Kidney (tissue), 14 donors: ENCODE results near the gene IL22RA2. TPM values are rescaled to one million over a fixed set of nuclear protein-coding genes. Genes with fewer than 3 reads are reported as not detected.

Experiments used
- DNase-seq, 5 donors: peaks; one replicate each; pipeline ENCODE4 v3.0.0-alpha.2; 2013 to 2020
- FAIRE-seq: peaks from 2 replicates; lab custom pipeline; 2012; peaks lifted over from hg19 to GRCh38; lab: Jason Lieb, UNC
- H3K27ac ChIP-seq, 2 donors: one replicate each; pipeline ENCODE4 v1.7.0; 2013; ENCODE audit warnings: low read depth in 2 of 2, low read length in 2 of 2, inconsistent platforms in 1 of 2
- H3K27me3 ChIP-seq: one replicate; pipeline ENCODE4 v1.7.1; 2013; ENCODE audit warnings: low read length, inconsistent platforms; ENCODE audit not compliant: control insufficient read depth, insufficient read depth
- H3K36me3 ChIP-seq, 3 donors: one replicate each; pipeline versions ENCODE4 v1.7.0 to v1.7.1; 2013; ENCODE audit warnings: low read length in 3 of 3, control low read depth in 1 of 3, inconsistent platforms in 1 of 3; ENCODE audit not compliant: insufficient read depth in 3 of 3, control insufficient read depth in 2 of 3
- H3K4me1 ChIP-seq, 3 donors: one replicate each; pipeline versions ENCODE4 v1.7.0 to v1.7.1; 2013; ENCODE audit warnings: low read length in 3 of 3, inconsistent platforms in 1 of 3, low read depth in 1 of 3; ENCODE audit not compliant: control insufficient read depth in 2 of 3, insufficient read depth in 2 of 3
- H3K4me3 ChIP-seq, 3 donors: one replicate each; pipeline versions ENCODE4 v1.7.0 to v1.8.1; 2013; ENCODE audit warnings: low read length in 3 of 3, control low read depth in 1 of 3, inconsistent platforms in 1 of 3
- H3K9ac ChIP-seq, 3 donors: one replicate each; pipeline versions ENCODE4 v1.7.0 to v1.7.1; 2013; ENCODE audit warnings: low read length in 3 of 3, control low read depth in 1 of 3, inconsistent platforms in 1 of 3
- H3K9me3 ChIP-seq, 3 donors: one replicate each; pipeline versions ENCODE4 v1.7.0 to v1.7.1; 2013; ENCODE audit warnings: low read length in 3 of 3, control low read depth in 1 of 3, inconsistent platforms in 1 of 3; ENCODE audit not compliant: control insufficient read depth in 2 of 3, insufficient read depth in 1 of 3
- intact Hi-C: fragments of 100-400 bp; cut with DNase I; formaldehyde crosslinking; loops from one replicate; pipeline ENCODE4 v1.11.1; 2022
- polyA plus RNA-seq: library from polyadenylated mRNA; stranded (reverse); fragments of 350-450 nt; fragmentation: Illumina TruSeq; extraction: RNeasy Lipid Tissue Mini Kit (QIAGEN cat#74804); gene quantifications from one replicate; pipeline ENCODE4 v1.2.3, GENCODE V29; 2014; ENCODE audit warnings: low read depth, low replicate concordance; ENCODE audit not compliant: insufficient read depth
- total RNA-seq: library from RNA; stranded (reverse); fragmentation: NEBNext Ultra II Directional; extraction: Animal tissue kit (Norgen Biotek cat#: 25700); gene quantifications from one replicate; pipeline ENCODE4 v1.2.1, GENCODE V29; 2021
- TF ChIP-seq, protein P1 (sequence below): IDR thresholded peaks from 3 replicates; pipeline ENCODE4 v1.5.1; 2012; ENCODE audit warnings: mild to moderate bottlenecking, moderate library complexity, borderline replicate concordance; ENCODE audit not compliant: insufficient read depth; ENCODE audit errors: extremely low read depth
- donor health status: control.
- donor health status: control.
- donor health status: control.
- donor health status: control.
- donor health status: control.
- donor health status: DM: yes; HTN: yes; CAD: no.
- donor health status: Normal renal cell carcinoma (clear cell type).

The IL22RA2 gene
- total and polyA plus RNA-seq, 2 donors from 2014 or later = not detected

DNA sequence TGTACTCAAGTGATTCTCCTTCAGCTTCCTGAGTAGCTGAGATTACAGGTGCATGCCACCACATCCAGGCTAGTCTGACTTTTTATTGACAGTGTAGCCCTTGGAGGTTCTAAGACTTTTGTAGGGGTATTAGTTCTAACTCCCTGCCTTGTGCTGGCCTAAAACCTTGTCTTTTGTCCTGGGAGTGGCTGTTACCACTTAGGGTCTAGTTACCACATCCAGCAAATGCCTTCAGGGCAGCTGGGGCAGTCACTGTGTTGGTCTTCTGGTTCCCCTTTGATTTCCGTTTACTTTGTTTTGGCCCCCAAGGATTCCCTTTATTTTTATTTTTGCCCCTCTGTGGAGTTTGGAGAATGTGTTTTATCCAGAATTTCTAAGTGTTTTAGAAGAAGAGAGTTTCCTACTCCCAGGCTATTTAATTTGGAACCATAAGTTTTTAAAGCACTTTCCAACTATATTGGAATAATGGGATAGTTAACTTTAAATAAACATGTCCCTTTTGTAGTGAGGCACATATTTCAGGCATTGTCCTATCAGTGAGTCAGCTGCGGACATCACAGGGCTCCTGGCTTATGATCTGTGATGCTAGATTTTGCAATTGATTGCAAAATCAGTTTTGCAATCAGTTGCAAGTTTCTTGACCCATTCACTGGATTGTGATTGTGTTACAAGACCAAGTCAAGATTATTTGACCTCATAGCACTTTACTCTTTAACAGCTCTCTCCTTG is 25.0 kb downstream of the IL22RA2 start:
- FAIRE-seq = no peak
- Histone ChIP-seq H3K27me3 (no peaks in the 10 kb centered on the region), H3K4me3 (no peak overlapping the region), H3K4me1 (no peaks in the 10 kb centered on the region), H3K9me3 (peaks cover 0 to 4% (median 2%) of the 10 kb centered on the region in 3 donors), H3K9ac (no peak overlapping the region), H3K36me3 (no peaks in the 10 kb centered on the region), H3K27ac (no peak overlapping the region)
- intact Hi-C loops = no loop called here
- DNase-seq = no peak
- TF ChIP-seq, protein P1, sequence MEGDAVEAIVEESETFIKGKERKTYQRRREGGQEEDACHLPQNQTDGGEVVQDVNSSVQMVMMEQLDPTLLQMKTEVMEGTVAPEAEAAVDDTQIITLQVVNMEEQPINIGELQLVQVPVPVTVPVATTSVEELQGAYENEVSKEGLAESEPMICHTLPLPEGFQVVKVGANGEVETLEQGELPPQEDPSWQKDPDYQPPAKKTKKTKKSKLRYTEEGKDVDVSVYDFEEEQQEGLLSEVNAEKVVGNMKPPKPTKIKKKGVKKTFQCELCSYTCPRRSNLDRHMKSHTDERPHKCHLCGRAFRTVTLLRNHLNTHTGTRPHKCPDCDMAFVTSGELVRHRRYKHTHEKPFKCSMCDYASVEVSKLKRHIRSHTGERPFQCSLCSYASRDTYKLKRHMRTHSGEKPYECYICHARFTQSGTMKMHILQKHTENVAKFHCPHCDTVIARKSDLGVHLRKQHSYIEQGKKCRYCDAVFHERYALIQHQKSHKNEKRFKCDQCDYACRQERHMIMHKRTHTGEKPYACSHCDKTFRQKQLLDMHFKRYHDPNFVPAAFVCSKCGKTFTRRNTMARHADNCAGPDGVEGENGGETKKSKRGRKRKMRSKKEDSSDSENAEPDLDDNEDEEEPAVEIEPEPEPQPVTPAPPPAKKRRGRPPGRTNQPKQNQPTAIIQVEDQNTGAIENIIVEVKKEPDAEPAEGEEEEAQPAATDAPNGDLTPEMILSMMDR = no peak

DNA sequence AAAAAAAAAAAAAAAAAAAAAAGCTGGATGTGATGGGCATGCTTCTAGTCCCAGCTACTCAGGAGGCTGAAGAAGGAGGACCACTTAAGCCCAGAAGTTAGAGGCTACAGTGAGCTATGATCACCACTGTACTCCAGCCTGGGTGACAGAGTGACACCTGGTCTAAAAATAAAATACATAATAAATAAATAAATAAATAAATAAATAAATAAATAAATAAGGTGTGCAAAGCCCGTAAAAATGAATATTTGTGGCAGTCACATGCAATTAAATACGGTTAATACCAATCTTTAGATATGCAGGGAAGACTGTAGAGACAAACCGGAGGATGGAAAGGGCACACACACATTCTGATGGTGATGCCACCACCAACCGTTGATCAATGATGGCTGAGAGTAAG is 26.2 kb downstream of the IL22RA2 start:
- H3K9me3 ChIP-seq = peaks cover 0 to 4% (median 0%) of the 10 kb centered on the region in 3 donors
- DNase-seq = no peak
- H3K27me3 ChIP-seq = no peaks in the 10 kb centered on the region
- intact Hi-C loops = no loop called here
- TF ChIP-seq, protein P1 = no peak
- no peak overlapping the region for H3K9ac ChIP-seq
- no peak overlapping the region for H3K4me3 ChIP-seq
- FAIRE-seq = no peak
- no peaks in the 10 kb centered on the region for H3K36me3 ChIP-seq
- H3K4me1 ChIP-seq = no peaks in the 10 kb centered on the region
- H3K27ac ChIP-seq = no peak overlapping the region

DNA sequence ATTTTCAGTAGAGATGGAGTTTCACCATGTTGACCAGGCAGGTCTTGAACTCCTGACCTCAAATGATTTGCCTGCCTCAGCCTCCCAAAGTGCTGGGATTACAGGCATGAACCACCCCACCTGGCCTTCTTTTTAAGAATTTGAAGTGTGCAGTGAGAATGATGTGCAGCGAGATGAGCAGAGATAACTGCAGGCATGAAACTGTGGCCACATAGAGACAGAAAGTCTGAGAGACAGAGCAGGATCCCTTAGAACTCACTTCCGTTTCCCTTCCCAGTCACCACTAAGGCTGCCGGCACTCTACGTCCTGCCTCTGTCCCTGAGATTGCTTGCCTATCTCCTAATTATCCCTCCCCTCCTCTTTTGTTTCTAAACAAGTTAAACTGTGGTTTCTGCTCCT is 27.2 kb downstream of the IL22RA2 start:
- DNase-seq = no peak
- no peak overlapping the region for H3K4me3 ChIP-seq
- peaks cover 0 to 4% (median 0%) of the 10 kb centered on the region in 3 donors for H3K9me3 ChIP-seq
- no peaks in the 10 kb centered on the region for H3K27me3 ChIP-seq
- H3K27ac ChIP-seq = no peak overlapping the region
- no peaks in the 10 kb centered on the region for H3K4me1 ChIP-seq
- TF ChIP-seq, protein P1 = no peak
- no peaks in the 10 kb centered on the region for H3K36me3 ChIP-seq
- intact Hi-C loops = no loop called here
- no peak for FAIRE-seq
- H3K9ac ChIP-seq = no peak overlapping the region
